Hepatocyte (in vitro differentiated cells): Measurements from ENCODE around the gene RTN4IP1. TPM values are rescaled to one million over a fixed set of nuclear protein-coding genes. Genes with fewer than 3 reads are reported as not detected.
A peak's percentile ranks its signal among the peaks of the same experiment; 100 is the strongest.

Experiments
- DNase-seq: peaks from one replicate; pipeline ENCODE4 v3.0.0-alpha.2; 2016; ENCODE audit warnings: low spot score
- H2AFZ ChIP-seq: fragments of 200-600 bp; sonication (generic); 2 replicates; pipeline ENCODE4 v1.6.0; 2016; ENCODE audit warnings: antibody characterized with exemption, mild to moderate bottlenecking
- H3K27ac ChIP-seq: fragments of 200-600 bp; sonication (generic); 2 replicates; pipeline ENCODE4 v1.5.1; 2016; ENCODE audit warnings: mild to moderate bottlenecking
- H3K27me3 ChIP-seq: fragments of 200-600 bp; sonication (generic); 2 replicates; pipeline ENCODE4 v1.6.1; 2016
- H3K36me3 ChIP-seq: fragments of 200-600 bp; sonication (generic); replicated peaks from 2 replicates; pipeline ENCODE4 v1.5.1; 2016; ENCODE audit warnings: low read depth; ENCODE audit not compliant: insufficient read depth
- H3K4me1 ChIP-seq: fragments of 200-600 bp; sonication (generic); 2 replicates; pipeline ENCODE4 v1.5.1; 2016; ENCODE audit warnings: mild to moderate bottlenecking, moderate library complexity; ENCODE audit not compliant: insufficient read depth
- H3K4me2 ChIP-seq: fragments of 200-600 bp; sonication (generic); 2 replicates; pipeline ENCODE4 v1.6.0; 2016
- H3K4me3 ChIP-seq: fragments of 200-600 bp; sonication (generic); 2 replicates; pipeline ENCODE4 v1.5.1; 2016; ENCODE audit warnings: mild to moderate bottlenecking
- H3K79me2 ChIP-seq: fragments of 200-600 bp; sonication (generic); 2 replicates; pipeline ENCODE4 v1.6.0; 2017; ENCODE audit warnings: mild to moderate bottlenecking
- H3K9me2 ChIP-seq: fragments of 200-600 bp; sonication (generic); replicated peaks from 2 replicates; pipeline ENCODE4 v1.6.0; 2017; ENCODE audit warnings: mild to moderate bottlenecking; ENCODE audit not compliant: insufficient read depth
- H3K9me3 ChIP-seq: fragments of 200-600 bp; sonication (generic); 2 replicates; pipeline ENCODE4 v1.5.1; 2016; ENCODE audit warnings: low read depth, mild to moderate bottlenecking
- H4K20me1 ChIP-seq: fragments of 200-600 bp; sonication (generic); 2 replicates; pipeline ENCODE4 v1.6.0; 2016; ENCODE audit warnings: mild to moderate bottlenecking; ENCODE audit not compliant: insufficient read depth, poor library complexity, severe bottlenecking
- CTCF ChIP-seq: fragments of 200-600 bp; sonication (generic); IDR thresholded peaks from 2 replicates; pipeline ENCODE4 v1.5.1; 2016; ENCODE audit warnings: antibody characterized with exemption, mild to moderate bottlenecking; ENCODE audit not compliant: poor library complexity
- EZH2 ChIP-seq: fragments of 200-600 bp; sonication (generic); IDR thresholded peaks from 2 replicates; pipeline ENCODE4 v1.6.1; 2016; ENCODE audit warnings: antibody characterized with exemption, mild to moderate bottlenecking, borderline replicate concordance
- EZH2phosphoT487 ChIP-seq: fragments of 200-600 bp; sonication (generic); IDR thresholded peaks from one replicate; pipeline ENCODE4 v1.6.1; 2018; ENCODE audit warnings: antibody characterized with exemption, mild to moderate bottlenecking, low read depth, moderate library complexity; ENCODE audit not compliant: unreplicated experiment, severe bottlenecking
- WGBS: methylation state at CpG from one replicate; pipeline ENCODE4 v1.1.6; 2016; ENCODE audit warnings: low lambda C conversion rate; ENCODE audit errors: missing lambda C conversion rate; 5-methylcytosine and 5-hydroxymethylcytosine counted together
- polyA plus RNA-seq: library from polyadenylated mRNA; unstranded; fragments of >200 nt; fragmentation: Nextera tagmentation; extraction: Ambion mirVana; gene quantifications from 2 replicates; pipeline ENCODE4 v1.2.1, GENCODE V29; 2016
- total RNA-seq: library from RNA; depleted of rRNA; stranded (reverse); fragments of >200 nt; gene quantifications from 2 replicates; pipeline ENCODE4 v1.2.3, GENCODE V29; 2014

Gene RTN4IP1
- total and polyA plus RNA-seq, 2 experiments from 2014 or later: 4.9 to 6.2 TPM

- H3K36me3 ChIP-seq: no peaks in the 10 kb centered on the region
- H3K9me2 ChIP-seq: no peaks in the 10 kb centered on the region
- no peak overlapping the region for H2AFZ ChIP-seq
- no peaks in the 10 kb centered on the region for H3K79me2 ChIP-seq
- H3K4me1 ChIP-seq: peaks cover 4% of the 10 kb centered on the region
- peak overlapping the region; percentile 20 for H3K27ac ChIP-seq
- no peaks in the 10 kb centered on the region for H3K27me3 ChIP-seq
- TF ChIP-seq CTCF: no peak
- no peak for TF ChIP-seq EZH2
- TF ChIP-seq EZH2phosphoT487: no peak
- H4K20me1 ChIP-seq: no peaks in the 10 kb centered on the region
- 90% methylated on average over 2 of the region's 2 CpGs for WGBS
- no peak overlapping the region for H3K4me2 ChIP-seq
- DNase-seq: no peak
- H3K9me3 ChIP-seq: no peaks in the 10 kb centered on the region
- no peak overlapping the region for H3K4me3 ChIP-seq
These were observed 92.4 kb downstream of the RTN4IP1 start for GRCh38 chr6:106536851-106537250.

- 83% methylated on average over 1 of the region's 1 CpG for WGBS
These were observed 92.9 kb downstream of the RTN4IP1 start for GRCh38 chr6:106536357-106536756.

GRCh38 chr6:106535012-106535411 is 94.3 kb downstream of the RTN4IP1 start:
- TF ChIP-seq EZH2 (no peak), EZH2phosphoT487 (no peak), CTCF (no peak)
- 98% methylated on average over 2 of the region's 2 CpGs for WGBS
- no peak for DNase-seq
- no peaks in the 10 kb centered on the region for H3K4me1 ChIP-seq
- H2AFZ ChIP-seq: no peak overlapping the region
- H3K27ac ChIP-seq: no peak overlapping the region
- H3K4me3 ChIP-seq: no peak overlapping the region
- H3K9me3 ChIP-seq: no peaks in the 10 kb centered on the region
- no peaks in the 10 kb centered on the region for H3K9me2 ChIP-seq
- H3K79me2 ChIP-seq: no peaks in the 10 kb centered on the region
- no peaks in the 10 kb centered on the region for H4K20me1 ChIP-seq
- H3K27me3 ChIP-seq: no peaks in the 10 kb centered on the region
- no peak overlapping the region for H3K4me2 ChIP-seq
- no peaks in the 10 kb centered on the region for H3K36me3 ChIP-seq

More at GRCh38 chr6:106536357-106536756, 92.9 kb downstream of the RTN4IP1 start:
- Histone ChIP-seq H3K9me3 (no peaks in the 10 kb centered on the region), H3K4me2 (no peak overlapping the region), H3K9me2 (no peaks in the 10 kb centered on the region), H3K4me3 (no peak overlapping the region), H3K27me3 (no peaks in the 10 kb centered on the region), H2AFZ (no peak overlapping the region), H4K20me1 (no peaks in the 10 kb centered on the region), H3K27ac (no peak overlapping the region), H3K4me1 (peaks cover 4% of the 10 kb centered on the region), H3K79me2 (no peaks in the 10 kb centered on the region), H3K36me3 (no peaks in the 10 kb centered on the region)
- TF ChIP-seq EZH2 (no peak), CTCF (no peak), EZH2phosphoT487 (no peak)
- no peak for DNase-seq

- Histone ChIP-seq H3K36me3 (no peaks in the 10 kb centered on the region), H3K9me2 (no peaks in the 10 kb centered on the region), H3K4me1 (no peaks in the 10 kb centered on the region), H3K4me3 (no peak overlapping the region), H3K79me2 (no peaks in the 10 kb centered on the region), H3K4me2 (no peak overlapping the region), H3K27ac (no peak overlapping the region), H2AFZ (no peak overlapping the region), H3K9me3 (no peaks in the 10 kb centered on the region), H3K27me3 (no peaks in the 10 kb centered on the region), H4K20me1 (no peaks in the 10 kb centered on the region)
- no peak for DNase-seq
- WGBS: 72% methylated on average over 2 of the region's 2 CpGs
- no peak for TF ChIP-seq EZH2phosphoT487
- TF ChIP-seq EZH2: no peak
- TF ChIP-seq CTCF: no peak
These were observed 94.7 kb downstream of the RTN4IP1 start for GRCh38 chr6:106534564-106534982.
